IMR-90 (cell line): ENCODE data around the gene ERG. TPM values are rescaled to one million over a fixed set of nuclear protein-coding genes. Genes with fewer than 3 reads are reported as not detected.

Source experiments
- ATAC-seq: fragments of 200-7000 bp; cut with Tn5 transposase; 2 replicates; pipeline ENCODE4 v1.9.1; 2020; ENCODE audit warnings: low read depth, mild to moderate bottlenecking, moderate library complexity
- BruUV-seq: library from RNA; stranded (reverse); fragments of 400-500 nt; replicated peaks from 2 replicates; lab custom pipeline; 2021; lab: Mats Ljungman, UMichigan
- CTCF ChIA-PET: fragments of 300-600 bp; formaldehyde crosslinking; extraction: SDS; loops from one replicate; lab custom pipeline; 2021; ENCODE audit warnings: antibody characterized with exemption; lab: Yijun Ruan, JAX
- POLR2A ChIA-PET: fragments of 300-600 bp; sonication (Branson Sonifier 250); formaldehyde crosslinking; loops from one replicate; lab custom pipeline; 2022; ENCODE audit warnings: antibody characterized with exemption; ENCODE audit not compliant: unreplicated experiment; lab: Charles Lee
- DNase-seq: peaks from one replicate; pipeline ENCODE4 v3.0.0; 2013
- H2AFZ ChIP-seq: replicated peaks from 2 replicates; pipeline ENCODE3; 2013; ENCODE audit warnings: low read length, mild to moderate bottlenecking; ENCODE audit not compliant: poor library complexity
- H2AK5ac ChIP-seq: 2 replicates; pipeline ENCODE4 v1.6.1; 2013; ENCODE audit warnings: low read depth, low read length, inconsistent platforms
- H2AK9ac ChIP-seq: replicated peaks from 2 replicates; pipeline ENCODE3; 2013; ENCODE audit warnings: mild to moderate bottlenecking, low read depth, low read length, moderate library complexity; ENCODE audit not compliant: poor library complexity
- H2BK120ac ChIP-seq: 2 replicates; pipeline ENCODE4 v1.6.1; 2013; ENCODE audit warnings: low read depth, low read length, inconsistent platforms
- H2BK15ac ChIP-seq: 3 replicates; pipeline ENCODE4 v1.6.1; 2013; ENCODE audit warnings: low read depth, low read length, inconsistent platforms
- H2BK20ac ChIP-seq: 2 replicates; pipeline ENCODE4 v1.6.1; 2013; ENCODE audit warnings: low read depth, mild to moderate bottlenecking, inconsistent platforms, low read length, moderate library complexity
- H2BK5ac ChIP-seq: 2 replicates; pipeline ENCODE4 v1.6.1; 2013; ENCODE audit warnings: mild to moderate bottlenecking, low read depth, low read length, inconsistent platforms; ENCODE audit not compliant: poor library complexity, severe bottlenecking
- H3K14ac ChIP-seq: replicated peaks from 2 replicates; pipeline ENCODE4 v1.6.1; 2013; ENCODE audit warnings: low read depth, low read length, inconsistent platforms
- H3K18ac ChIP-seq: 2 replicates; pipeline ENCODE4 v1.6.1; 2013; ENCODE audit warnings: low read depth, low read length, control low read depth
- H3K23ac ChIP-seq: 2 replicates; pipeline ENCODE4 v1.6.1; 2013; ENCODE audit warnings: low read depth, low read length, inconsistent platforms
- H3K27ac ChIP-seq: 2 replicates; pipeline ENCODE4 v1.5.1; 2013; ENCODE audit warnings: mild to moderate bottlenecking, control low read depth, low read length; ENCODE audit not compliant: insufficient read depth
- H3K27me3 ChIP-seq: 2 replicates; pipeline ENCODE4 v1.6.1; 2013; ENCODE audit warnings: low read length; ENCODE audit not compliant: control insufficient read depth, insufficient read depth
- H3K36me3 ChIP-seq: 2 replicates; pipeline ENCODE4 v1.6.1; 2013; ENCODE audit warnings: low read length, mixed read lengths; ENCODE audit not compliant: control insufficient read depth, insufficient read depth
- H3K4ac ChIP-seq: 2 replicates; pipeline ENCODE4 v1.6.1; 2013; ENCODE audit warnings: low read depth, low read length, inconsistent platforms
- H3K4me1 ChIP-seq: 2 replicates; pipeline ENCODE4 v1.6.1; 2013; ENCODE audit warnings: low read length, mixed read lengths; ENCODE audit not compliant: control insufficient read depth, insufficient read depth
- H3K4me2 ChIP-seq: 2 replicates; pipeline ENCODE4 v1.6.1; 2013; ENCODE audit warnings: low read depth, mild to moderate bottlenecking, control low read depth, low read length, moderate library complexity
- H3K4me3 ChIP-seq: 2 replicates; pipeline ENCODE4 v1.5.1; 2013; ENCODE audit warnings: low read depth, mild to moderate bottlenecking, control low read depth, low read length, moderate library complexity; ENCODE audit not compliant: insufficient read depth
- H3K56ac ChIP-seq: 2 replicates; pipeline ENCODE4 v1.6.1; 2013; ENCODE audit warnings: low read length, inconsistent platforms; ENCODE audit not compliant: insufficient read depth; ENCODE audit errors: extremely low read depth
- H3K79me1 ChIP-seq, 2 experiments: 2 replicates each; pipeline ENCODE4 v1.6.1; 2013; ENCODE audit warnings: low read length in 2 of 2, inconsistent platforms in 1 of 2, low read depth in 1 of 2
- H3K9ac ChIP-seq: 2 replicates; pipeline ENCODE4 v1.6.1; 2013; ENCODE audit warnings: low read depth, low read length, control low read depth
- H3K9me1 ChIP-seq: 2 replicates; pipeline ENCODE4 v1.6.1; 2013; ENCODE audit warnings: low read length, inconsistent platforms; ENCODE audit not compliant: insufficient read depth
- H3K9me3 ChIP-seq: 2 replicates; pipeline ENCODE4 v1.6.1; 2013; ENCODE audit warnings: low read length; ENCODE audit not compliant: control insufficient read depth, insufficient read depth
- H4K20me1 ChIP-seq: 2 replicates; pipeline ENCODE4 v1.6.1; 2013; ENCODE audit warnings: low read length, inconsistent platforms; ENCODE audit not compliant: insufficient read depth
- H4K5ac ChIP-seq: 2 replicates; pipeline ENCODE4 v1.6.1; 2013; ENCODE audit warnings: mild to moderate bottlenecking, low read depth, low read length, control low read depth
- H4K8ac ChIP-seq, 2 experiments: 2 replicates each; pipeline ENCODE4 v1.6.1; 2013; ENCODE audit warnings: low read depth in 2 of 2, low read length in 2 of 2, control low read depth in 1 of 2, inconsistent platforms in 1 of 2
- H4K91ac ChIP-seq: 2 replicates; pipeline ENCODE4 v1.6.1; 2013; ENCODE audit warnings: low read depth, low read length, inconsistent platforms; ENCODE audit not compliant: insufficient read depth
- BHLHE40 ChIP-seq: fragments of 150-350 bp; IDR thresholded peaks from 2 replicates; pipeline ENCODE4 v1.6.1; 2016; ENCODE audit warnings: mild to moderate bottlenecking, low read depth, low read length
- CEBPB ChIP-seq: IDR thresholded peaks from 2 replicates; pipeline ENCODE4 v1.6.1; 2012; ENCODE audit warnings: low read depth, low read length, improper control_type of control experiment
- CHD1 ChIP-seq: IDR thresholded peaks from 2 replicates; pipeline ENCODE4 v1.6.1; 2012; ENCODE audit warnings: low read depth, low read length, improper control_type of control experiment
- CTCF ChIP-seq: conservative IDR thresholded peaks from 2 replicates; pipeline ENCODE4 v1.5.1; 2012; ENCODE audit warnings: mild to moderate bottlenecking, low read depth, low read length, improper control_type of control experiment
- ELK1 ChIP-seq: fragments of 150-350 bp; IDR thresholded peaks from 2 replicates; pipeline ENCODE4 v1.6.1; 2016; ENCODE audit warnings: low read depth, mild to moderate bottlenecking, low read length, moderate library complexity, borderline replicate concordance
- FOS ChIP-seq: fragments of 150-350 bp; IDR thresholded peaks from 2 replicates; pipeline ENCODE4 v1.6.1; 2016; ENCODE audit warnings: low read depth, low read length
- MAFK ChIP-seq: IDR thresholded peaks from 2 replicates; pipeline ENCODE4 v1.6.1; 2012; ENCODE audit warnings: low read depth, low read length, improper control_type of control experiment
- MAZ ChIP-seq: IDR thresholded peaks from 2 replicates; pipeline ENCODE4 v1.6.1; 2012; ENCODE audit warnings: low read depth, mild to moderate bottlenecking, low read length, improper control_type of control experiment, moderate library complexity, borderline replicate concordance
- MXI1 ChIP-seq: IDR thresholded peaks from 2 replicates; pipeline ENCODE4 v1.6.1; 2012; ENCODE audit warnings: low read depth, mild to moderate bottlenecking, low read length, moderate library complexity, borderline replicate concordance
- POLR2A ChIP-seq: IDR thresholded peaks from 2 replicates; pipeline ENCODE4 v1.6.1; 2012; ENCODE audit warnings: mild to moderate bottlenecking, low read depth, low read length
- RAD21 ChIP-seq: IDR thresholded peaks from 2 replicates; pipeline ENCODE4 v1.6.1; 2012; ENCODE audit warnings: low read length, improper control_type of control experiment
- RCOR1 ChIP-seq: IDR thresholded peaks from 2 replicates; pipeline ENCODE4 v1.6.1; 2012; ENCODE audit warnings: mild to moderate bottlenecking, low read length, improper control_type of control experiment; ENCODE audit not compliant: insufficient replicate concordance
- RFX5 ChIP-seq: IDR thresholded peaks from 2 replicates; pipeline ENCODE4 v1.8.0; 2012; ENCODE audit warnings: low read depth, mild to moderate bottlenecking, low read length, moderate library complexity
- SMC3 ChIP-seq: fragments of 150-350 bp; IDR thresholded peaks from 2 replicates; pipeline ENCODE4 v1.6.1; 2016; ENCODE audit warnings: low read depth, mild to moderate bottlenecking, antibody characterized with exemption, low read length, moderate library complexity
- USF2 ChIP-seq: fragments of 150-350 bp; IDR thresholded peaks from 2 replicates; pipeline ENCODE4 v1.6.1; 2017; ENCODE audit warnings: mild to moderate bottlenecking, antibody characterized with exemption, low read length, low read depth
- WGBS, 2 experiments: methylation state at CpG; one replicate each; pipeline versions ENCODE4 v1.1.5 to v1.1.7; 2013; ENCODE audit warnings: missing lambda C conversion rate in 2 of 2; ENCODE audit not compliant: insufficient read length in 1 of 2; ENCODE audit errors: extremely low coverage in 2 of 2; 5-methylcytosine and 5-hydroxymethylcytosine counted together
- dilution Hi-C: fragments of 300-500 bp; cut with HindIII; formaldehyde crosslinking; loops from one replicate; pipeline ENCODE4 v1.14.3; 2018; ENCODE audit warnings: low sequenced_read_pairs; ENCODE audit not compliant: unreplicated experiment
- in situ Hi-C: fragments of 300-500 bp; cut with MboI; formaldehyde crosslinking; loops from 3 replicates; pipeline ENCODE4 v1.14.3; 2019; ENCODE audit warnings: low sequenced_read_pairs, inconsistent platforms, mixed read lengths
- intact Hi-C: fragments of 100-400 bp; cut with micrococcal nuclease; formaldehyde crosslinking; loops from 2 replicates; pipeline ENCODE4 v1.10.0; 2022
- polyA plus RNA-seq, 3 experiments: library from polyadenylated mRNA; depleted of rRNA; stranded (reverse); fragments of >200 nt; gene quantifications; 2 replicates each; pipeline ENCODE4 v1.2.3, GENCODE V29; 2012; ENCODE audit warnings: low replicate concordance in 1 of 3
- total RNA-seq: library from RNA; depleted of rRNA; stranded (reverse); fragments of >200 nt; gene quantifications from 2 replicates; pipeline ENCODE4 v1.2.3, GENCODE V29; 2012

Gene ERG
- total and polyA plus RNA-seq, 2 of the 4 experiments (the other 2 are of a cell fraction): not detected

- Histone ChIP-seq H3K14ac (0 out of 2 replicates have a peak overlapping the region, but pooled peaks have one; percentile 12), H2AK9ac (no peak overlapping the region), H3K9me1 (peaks cover 6% of the 10 kb centered on the region; the same call in 1 of the 2 replicates), H3K4ac (no peak overlapping the region), H3K4me1 (peaks cover 14% of the 10 kb centered on the region), H2BK5ac (no peak overlapping the region), H4K20me1 (no peaks in the 10 kb centered on the region), H2AFZ (no peak overlapping the region), H3K27me3 (no peaks in the 10 kb centered on the region), H2BK15ac (no peak overlapping the region; the same call in 2 of the 3 replicates), H2BK120ac (0 out of 2 replicates have a peak overlapping the region, but pooled peaks have one; percentile 11), H4K8ac (no peak overlapping the region; a peak in 1 of 4 replicates), H3K23ac (no peak overlapping the region), H3K56ac (no peak overlapping the region), H4K5ac (no peak overlapping the region), H2AK5ac (peak overlapping the region; percentile 28; the same call in 1 of the 2 replicates), H3K4me2 (no peak overlapping the region), H3K4me3 (no peak overlapping the region), H3K36me3 (no peaks in the 10 kb centered on the region), H3K9me3 (no peaks in the 10 kb centered on the region), H2BK20ac (peak overlapping the region; percentile 29; the same call in 1 of the 2 replicates), H3K9ac (no peak overlapping the region), H4K91ac (no peak overlapping the region), H3K18ac (no peak overlapping the region), H3K27ac (no peak overlapping the region), H3K79me1 (peaks cover 0 to 5% of the 10 kb centered on the region in 2 experiments; a peak in 1 of 4 replicates)
- CTCF ChIA-PET: interaction anchor here (4.7 kb wide), 1 partner anchor 180 kb away, joined by 48 read pairs; no protein-coding TSS in a partner anchor
- in situ Hi-C loops: no loop called here
- ATAC-seq (no peak), DNase-seq (peak; percentile 6)
- POLR2A ChIA-PET: no interaction called here
- 68% methylated on average over 7 of the region's 10 CpGs; no CpG with 5 or more reads in 1 of the 2 experiments for WGBS, 2 experiments
- dilution Hi-C loops: no loop called here
- no TSS peak for BruUV-seq
- intact Hi-C loops: no loop called here
- TF ChIP-seq RAD21: no peak
- no peak for TF ChIP-seq CEBPB
- TF ChIP-seq BHLHE40: no peak
- TF ChIP-seq USF2: no peak
- TF ChIP-seq MAFK: no peak
- no peak for TF ChIP-seq RFX5
- no peak for TF ChIP-seq POLR2A
- TF ChIP-seq CTCF: no peak
- TF ChIP-seq MAZ: no peak
- TF ChIP-seq MXI1: no peak
- no peak for TF ChIP-seq CHD1
- TF ChIP-seq FOS: no peak
- no peak for TF ChIP-seq ELK1
- TF ChIP-seq RCOR1: no peak
- TF ChIP-seq SMC3: no peak
Observed at GRCh38 chr21:38349111-38349746, 149.0 kb downstream of the ERG start.
